GM23338 (cell line): ENCODE data around the gene VCY1B. TPM values are rescaled to one million over a fixed set of nuclear protein-coding genes. Genes with fewer than 3 reads are reported as not detected.

Source experiments
- CTCF ChIP-seq, 2 experiments: fragments of 200-600 bp in 1 of 2; sonication (generic) in 1 of 2; conservative IDR thresholded peaks; 2 replicates each; pipeline versions ENCODE4 v1.5.1 to v1.6.1; 2016 to 2017; ENCODE audit warnings: antibody characterized with exemption in 2 of 2, low read depth in 2 of 2, mild to moderate bottlenecking in 2 of 2, moderate library complexity in 1 of 2
- ETS1 ChIP-seq: IDR thresholded peaks from 2 replicates; pipeline ENCODE4 v1.6.1; 2016; ENCODE audit warnings: antibody characterized with exemption
- EZH2 ChIP-seq: fragments of 200-600 bp; sonication (generic); IDR thresholded peaks from one replicate; pipeline ENCODE4 v1.8.0; 2017; ENCODE audit warnings: antibody characterized with exemption, mild to moderate bottlenecking, low read depth; ENCODE audit not compliant: unreplicated experiment
- JUNB ChIP-seq: IDR thresholded peaks from one replicate; pipeline ENCODE4 v1.6.1; 2016; ENCODE audit warnings: antibody characterized with exemption; ENCODE audit not compliant: unreplicated experiment
- POLR2AphosphoS5 ChIP-seq: IDR thresholded peaks from 2 replicates; pipeline ENCODE4 v1.6.1; 2016; ENCODE audit warnings: antibody characterized with exemption, low read depth
- STAT1 ChIP-seq: IDR thresholded peaks from one replicate; pipeline ENCODE4 v1.6.1; 2016; ENCODE audit warnings: antibody characterized with exemption; ENCODE audit not compliant: unreplicated experiment
- ZNF114 ChIP-seq: fragments of 250-450 bp; sonication (Bioruptor Pico); IDR thresholded peaks from 2 replicates; pipeline ENCODE4 v1.5.0; 2020; ENCODE audit warnings: mild to moderate bottlenecking, moderate library complexity
- ZNF331 ChIP-seq: fragments of 250-450 bp; sonication (Bioruptor Pico); IDR thresholded peaks from 2 replicates; pipeline ENCODE4 v1.5.0; 2020; ENCODE audit warnings: low read depth, mild to moderate bottlenecking, moderate library complexity
- ZNF462 ChIP-seq: fragments of 250-450 bp; sonication (Bioruptor Pico); IDR thresholded peaks from 2 replicates; pipeline ENCODE4 v1.5.0; 2020; ENCODE audit warnings: mild to moderate bottlenecking, moderate library complexity
- polyA plus RNA-seq: library from polyadenylated mRNA; unstranded; fragments of >200 nt; fragmentation: Nextera tagmentation; extraction: Ambion mirVana; gene quantifications from 2 replicates; pipeline ENCODE4 v1.2.1, GENCODE V29; 2016
- total RNA-seq: library from RNA; depleted of rRNA; stranded (reverse); fragments of >200 nt; shearing (Covaris generic); gene quantifications from 2 replicates; pipeline ENCODE4 v1.2.3, GENCODE V29; 2014; rRNA removed

VCY1B gene
- total and polyA plus RNA-seq, 2 experiments from 2014 or later = 1.3 TPM; not detected in 1

GRCh38 chrY:14085877-14086276 lies 29.9 kb downstream of the VCY1B start (continued):
- TF ChIP-seq ZNF462 (CRISPR knock-in tag) (no peak), POLR2AphosphoS5 (no peak), JUNB (no peak), EZH2 (no peak), CTCF (conservative IDR thresholded peaks at IDR 0.05; ENCODE audit: low read depth in 2 of 2) (no peak), ETS1 (no peak), STAT1 (no peak), ZNF331 (no peak), ZNF114 (CRISPR knock-in tag) (no peak)

Other genes with a start within 250 kb of the VCY1B start
- not detected in 2 replicates for gene VCY, start 69.8 kb upstream of the VCY1B start, total RNA-seq
- 1.3 and 1.4 TPM in 2 replicates for gene VCY, start 69.8 kb upstream of the VCY1B start, polyA plus RNA-seq